ENCODE results near the gene TMEM154. TPM values are rescaled to one million over a fixed set of nuclear protein-coding genes. Genes with fewer than 3 reads are reported as not detected.
A peak's percentile ranks its signal among the peaks of the same experiment; 100 is the strongest.

The TMEM154 gene
- total and polyA plus RNA-seq, 10 donors = 5.0 to 72.3 (median 27.4) TPM

GRCh38 chr4:152663203-152664066 is 16.4 kb downstream of the TMEM154 start:
- 53 to 67% (median 58%) methylated on average over 6 of the region's 6 CpGs for WGBS, 5 donors
- intact Hi-C loops (cut with DNase I; ENCODE audit: low total_unique reads) = no loop called here
- no peaks in the 10 kb centered on the region for H3K27me3 ChIP-seq (replicated peaks in 1 of 7)
- TF ChIP-seq CTCF (IDR thresholded peaks at IDR 0.05 in 8 of 11, conservative IDR thresholded peaks at IDR 0.05 in 3 of 11) (no peak), POLR2A (IDR thresholded peaks at IDR 0.05) (no peak), POLR2AphosphoS5 (IDR thresholded peaks at IDR 0.05) (peak in 1 of 3 donors; percentile 20)
- no peak for DNase-seq
- H3K27ac ChIP-seq = peak overlapping the region; percentile 68 to 96 (median 90)
- H3K9me3 ChIP-seq = peaks cover 0 to 12% (median 8%) of the 10 kb centered on the region in 8 donors
- peak overlapping the region in 1 of 8 donors; percentile 54 for H3K4me3 ChIP-seq
- peaks cover 6 to 97% (median 54%) of the 10 kb centered on the region in 6 donors for H3K4me1 ChIP-seq
- peaks cover 0 to 9% (median 0%) of the 10 kb centered on the region in 6 donors for H3K36me3 ChIP-seq

- Histone ChIP-seq H3K4me3 (peak overlapping the region in 1 of 8 donors; percentile 54), H3K4me1 (peaks cover 6 to 80% (median 50%) of the 10 kb centered on the region in 6 donors), H3K36me3 (peaks cover 0 to 24% (median 0%) of the 10 kb centered on the region in 6 donors), H3K27ac (peak overlapping the region in 7 of 8 donors; percentile 15 to 96 (median 91)), H3K27me3 (replicated peaks in 1 of 7) (no peaks in the 10 kb centered on the region), H3K9me3 (peaks cover 0 to 30% (median 26%) of the 10 kb centered on the region in 8 donors)
- TF ChIP-seq POLR2A (IDR thresholded peaks at IDR 0.05) (no peak), POLR2AphosphoS5 (IDR thresholded peaks at IDR 0.05) (no peak), CTCF (IDR thresholded peaks at IDR 0.05 in 8 of 11, conservative IDR thresholded peaks at IDR 0.05 in 3 of 11) (no peak)
- DNase-seq = no peak
- 38 to 46% (median 44%) methylated on average over 2 of the region's 2 CpGs for WGBS, 5 donors
- intact Hi-C loops (cut with DNase I; ENCODE audit: low total_unique reads) = no loop called here
Observed at GRCh38 chr4:152661649-152662048, 18.1 kb downstream of the TMEM154 start.

- Histone ChIP-seq H3K4me3 (no peak overlapping the region), H3K36me3 (peaks cover 0 to 29% (median 0%) of the 10 kb centered on the region in 6 donors), H3K9me3 (peaks cover 0 to 37% (median 31%) of the 10 kb centered on the region in 8 donors), H3K4me1 (peaks cover 6 to 77% (median 46%) of the 10 kb centered on the region in 6 donors), H3K27me3 (replicated peaks in 1 of 7) (no peaks in the 10 kb centered on the region), H3K27ac (peak overlapping the region in 4 of 8 donors; percentile 91 to 96 (median 92))
- TF ChIP-seq POLR2A (IDR thresholded peaks at IDR 0.05) = no peak
- TF ChIP-seq CTCF (IDR thresholded peaks at IDR 0.05 in 8 of 11, conservative IDR thresholded peaks at IDR 0.05 in 3 of 11) = no peak
- no peak for DNase-seq
- WGBS, 5 donors = 75 to 91% (median 82%) methylated on average over 5 of the region's 5 CpGs
- intact Hi-C loops (cut with DNase I; ENCODE audit: low total_unique reads) = no loop called here
Observed at GRCh38 chr4:152660526-152660925, 19.3 kb downstream of the TMEM154 start.

GRCh38 chr4:152659806-152660205 is 20.0 kb downstream of the TMEM154 start:
- intact Hi-C loops (cut with DNase I; ENCODE audit: low total_unique reads) = no loop called here
- Histone ChIP-seq H3K4me3 (no peak overlapping the region), H3K4me1 (peaks cover 6 to 77% (median 39%) of the 10 kb centered on the region in 6 donors), H3K36me3 (peaks cover 0 to 29% (median 0%) of the 10 kb centered on the region in 6 donors), H3K27ac (peak overlapping the region in 4 of 8 donors; percentile 91 to 96 (median 92)), H3K9me3 (peaks cover 0 to 37% (median 31%) of the 10 kb centered on the region in 8 donors), H3K27me3 (replicated peaks in 1 of 7) (no peaks in the 10 kb centered on the region)
- WGBS, 5 donors = 38 to 59% (median 48%) methylated on average over 4 of the region's 4 CpGs
- no peak for DNase-seq
- TF ChIP-seq POLR2AphosphoS5 (IDR thresholded peaks at IDR 0.05) (no peak), POLR2A (IDR thresholded peaks at IDR 0.05) (no peak), CTCF (IDR thresholded peaks at IDR 0.05 in 8 of 11, conservative IDR thresholded peaks at IDR 0.05 in 3 of 11) (no peak)

All from spleen (tissue), 11 donors.